Cardiac atrium fibroblast (primary cell): ENCODE data around the gene ZNF19. TPM values are rescaled to one million over a fixed set of nuclear protein-coding genes. Genes with fewer than 3 reads are reported as not detected.

Experiments
- total RNA-seq: library from RNA; depleted of rRNA; stranded (reverse); fragments of >200 nt; gene quantifications from 2 replicates; pipeline ENCODE4 v1.2.3, GENCODE V29; 2015

The ZNF19 gene
- 0.16 and 1.6 TPM in 2 replicates for total RNA-seq

GRCh38 chr16:71489122-71489521 is at the start of gene ZNF19:
Gene ZNF19 (minus strand): TSS chr16:71489324. CDS start chr16:71482114, 7,210 bp downstream.

GRCh38 chr16:71526111-71526631 is 37.0 kb upstream of the ZNF19 start, which contains the start of gene CHST4:
Gene CHST4 (plus strand): TSS chr16:71526426. CDS start chr16:71536678, 10,252 bp downstream.

DNA sequence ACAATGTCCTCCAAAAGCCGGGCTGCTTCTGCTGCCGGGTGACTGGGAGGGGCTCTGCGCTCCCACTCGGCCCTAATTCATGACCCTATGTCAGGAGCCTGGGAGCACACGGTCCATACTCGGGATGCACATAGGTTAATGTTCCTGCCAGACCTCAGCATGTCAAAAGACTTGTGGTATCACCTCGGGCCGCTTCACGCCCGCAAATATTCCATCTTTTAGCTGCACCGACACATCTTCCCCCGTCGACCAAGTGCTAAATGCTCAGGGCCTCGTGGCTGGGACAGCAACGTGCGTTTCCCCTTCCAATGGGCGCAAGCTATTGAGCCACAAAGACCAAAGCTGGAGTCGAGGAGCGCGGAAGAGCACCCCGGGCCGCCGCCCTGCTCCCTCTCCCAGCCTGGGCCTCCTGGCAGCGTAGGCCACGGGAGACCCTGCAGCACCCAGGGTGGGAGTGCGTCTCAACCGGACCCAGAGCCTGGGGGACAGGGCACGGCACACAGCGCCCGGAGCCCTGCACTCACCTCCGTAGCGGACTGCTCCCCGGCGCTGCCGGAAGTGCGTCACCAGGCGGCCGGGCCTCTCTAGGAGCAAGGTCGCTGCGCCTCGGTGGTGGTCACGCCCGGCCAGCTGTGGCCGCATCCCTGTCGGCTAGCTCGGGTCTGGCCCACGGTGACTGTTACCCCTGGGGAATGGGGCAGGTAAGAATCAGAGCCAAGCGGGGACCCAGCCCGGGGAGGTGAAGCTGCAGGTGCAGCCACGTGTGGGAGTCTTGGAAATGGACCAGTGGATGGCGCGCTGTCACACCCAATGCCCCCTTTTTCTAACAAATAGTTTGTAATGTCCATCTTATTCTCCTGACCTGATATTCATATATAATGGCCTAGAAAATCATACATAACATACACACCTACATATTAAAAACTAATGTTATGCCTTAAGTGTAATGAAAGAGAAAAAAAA is 27.2 kb downstream of the ZNF19 start, which contains the start of gene ZNF23:
Gene ZNF23 (minus strand): TSS at position 562 of the 963 bp plus-strand sequence. CDS start 5,451 bp downstream, outside the sequence.

DNA sequence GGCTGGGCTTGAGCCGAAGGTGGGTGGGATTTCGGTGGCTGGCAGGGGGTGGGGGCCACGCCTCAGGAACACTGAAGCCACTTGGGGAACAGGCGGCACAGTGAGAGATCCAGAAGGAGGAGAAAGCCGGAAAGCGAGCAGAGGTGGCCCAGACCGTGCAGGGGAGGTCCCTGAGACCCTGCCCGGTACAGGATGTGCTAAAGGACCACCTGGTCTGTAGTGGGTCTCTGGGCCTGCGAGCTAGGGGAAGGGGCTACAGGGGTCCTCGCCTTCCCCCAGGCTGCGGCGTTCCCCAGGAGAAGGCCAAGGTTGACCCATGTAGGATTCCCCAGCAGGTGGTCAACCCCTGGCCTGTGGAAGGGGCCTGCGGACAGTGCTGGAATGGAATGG is 47.1 kb downstream of the ZNF19 start, which contains the start of gene TLE7:
Gene TLE7 (minus strand): TSS at position 4 of the 390 bp plus-strand sequence. CDS start 8,730 bp downstream, outside the sequence.

Other genes with a start within 250 kb of the ZNF19 start
- gene CMTR2, start 199.9 kb downstream of the ZNF19 start, total RNA-seq, result 12.6 and 17.5 TPM in 2 replicates
- 5.2 TPM in 1 of 2 replicates, not detected in the other for gene CALB2, start 130.6 kb downstream of the ZNF19 start, total RNA-seq
- not detected in 2 replicates for gene TLE7, start 47.3 kb downstream of the ZNF19 start, total RNA-seq
- 4.2 and 4.5 TPM in 2 replicates for gene ZNF23, start 27.1 kb downstream of the ZNF19 start, total RNA-seq
- not detected in 2 replicates for gene CHST4, start 37.1 kb upstream of the ZNF19 start, total RNA-seq
- not detected in 2 replicates for gene TAT, start 87.8 kb upstream of the ZNF19 start, total RNA-seq
- not detected in 2 replicates for gene MARVELD3, start 136.9 kb upstream of the ZNF19 start, total RNA-seq
- 3.4 and 3.6 TPM in 2 replicates for gene PHLPP2, start 235.4 kb upstream of the ZNF19 start, total RNA-seq